Nephron progenitor cell (in vitro differentiated cells): ENCODE measurements around the gene GUCA1A.

Experiments used
- DNase-seq: peaks from one replicate; pipeline ENCODE4 v3.0.0; 2021
- H3K27ac Mint-ChIP-seq: 2 replicates; pipeline ENCODE4 v1.8.0; 2021; ENCODE audit warnings: mild to moderate bottlenecking, moderate library complexity, mixed read lengths
- H3K27me3 Mint-ChIP-seq: 2 replicates; pipeline ENCODE4 v1.8.0; 2021; ENCODE audit warnings: mild to moderate bottlenecking, low read depth, mixed read lengths; ENCODE audit not compliant: poor library complexity
- H3K36me3 Mint-ChIP-seq: 2 replicates; pipeline ENCODE4 v1.8.0; 2021; ENCODE audit warnings: low read depth, mixed read lengths
- H3K4me1 Mint-ChIP-seq: 2 replicates; pipeline ENCODE4 v1.8.0; 2021; ENCODE audit warnings: mixed read lengths
- H3K4me3 Mint-ChIP-seq: 2 replicates; pipeline ENCODE4 v1.8.0; 2021; ENCODE audit warnings: mild to moderate bottlenecking, moderate library complexity, mixed read lengths
- H3K9me3 Mint-ChIP-seq: 2 replicates; pipeline ENCODE4 v1.8.0; 2021; ENCODE audit warnings: mild to moderate bottlenecking, moderate library complexity, mixed read lengths
- CTCF ChIP-seq: fragments of 200-600 bp; sonication (generic); IDR thresholded peaks from 2 replicates; pipeline ENCODE4 v1.5.0; 2021; ENCODE audit warnings: antibody characterized with exemption

GUCA1A gene

GRCh38 chr6:42156638-42157037 lies 16.5 kb upstream of the GUCA1A start:
- no peak overlapping the region for H3K4me3 Mint-ChIP-seq
- H3K9me3 Mint-ChIP-seq = no peaks in the 10 kb centered on the region
- no peak overlapping the region for H3K27ac Mint-ChIP-seq
- peaks cover 12% of the 10 kb centered on the region for H3K27me3 Mint-ChIP-seq
- no peaks in the 10 kb centered on the region for H3K36me3 Mint-ChIP-seq
- no peak for DNase-seq
- H3K4me1 Mint-ChIP-seq = peaks cover 31% of the 10 kb centered on the region
- no peak for TF ChIP-seq CTCF

GRCh38 chr6:42158011-42158410 lies 15.2 kb upstream of the GUCA1A start:
- no peak for DNase-seq
- Mint-ChIP-seq H3K36me3 (no peaks in the 10 kb centered on the region), H3K27ac (no peak overlapping the region), H3K27me3 (peaks cover 12% of the 10 kb centered on the region), H3K4me1 (peaks cover 39% of the 10 kb centered on the region), H3K9me3 (no peaks in the 10 kb centered on the region), H3K4me3 (no peak overlapping the region)
- no peak for TF ChIP-seq CTCF

- DNase-seq = no peak
- no peaks in the 10 kb centered on the region for H3K36me3 Mint-ChIP-seq
These were observed 14.5 kb upstream of the GUCA1A start for GRCh38 chr6:42158631-42159030.

GRCh38 chr6:42159431-42160024 lies 13.6 kb upstream of the GUCA1A start:
- peaks cover 45% of the 10 kb centered on the region for H3K4me1 Mint-ChIP-seq

More at GRCh38 chr6:42158631-42159030, 14.5 kb upstream of the GUCA1A start:
- Mint-ChIP-seq H3K27ac (no peak overlapping the region), H3K27me3 (peaks cover 12% of the 10 kb centered on the region), H3K9me3 (no peaks in the 10 kb centered on the region), H3K4me3 (no peak overlapping the region), H3K4me1 (peaks cover 43% of the 10 kb centered on the region)
- no peak for TF ChIP-seq CTCF

GRCh38 chr6:42162384-42162783 lies 10.8 kb upstream of the GUCA1A start:
- Mint-ChIP-seq H3K36me3 (no peaks in the 10 kb centered on the region), H3K4me3 (no peak overlapping the region), H3K27me3 (peaks cover 9% of the 10 kb centered on the region), H3K9me3 (no peaks in the 10 kb centered on the region), H3K27ac (no peak overlapping the region), H3K4me1 (peaks cover 66% of the 10 kb centered on the region)
- DNase-seq = peak; percentile 33
- no peak for TF ChIP-seq CTCF

More at GRCh38 chr6:42159431-42160024, 13.6 kb upstream of the GUCA1A start:
- Mint-ChIP-seq H3K27ac (no peak overlapping the region), H3K9me3 (no peaks in the 10 kb centered on the region), H3K27me3 (peaks cover 13% of the 10 kb centered on the region), H3K4me3 (no peak overlapping the region), H3K36me3 (no peaks in the 10 kb centered on the region)
- TF ChIP-seq CTCF = no peak
- no peak for DNase-seq

- DNase-seq = no peak
- Mint-ChIP-seq H3K27me3 (peaks cover 9% of the 10 kb centered on the region), H3K36me3 (no peaks in the 10 kb centered on the region), H3K9me3 (no peaks in the 10 kb centered on the region), H3K4me1 (peaks cover 64% of the 10 kb centered on the region), H3K27ac (no peak overlapping the region), H3K4me3 (no peak overlapping the region)
- no peak for TF ChIP-seq CTCF
These were observed 10.4 kb upstream of the GUCA1A start for GRCh38 chr6:42162812-42163211.
